KOPT-K1 (cell line): Measurements from ENCODE around the gene TLCD2.

Experiments used
- H3K27ac ChIP-seq: fragments of 200-600 bp; sonication (generic); 2 replicates; pipeline ENCODE4 v1.5.1; 2016; ENCODE audit warnings: antibody characterized with exemption, mild to moderate bottlenecking, low read depth, low read length; ENCODE audit not compliant: poor library complexity, severe bottlenecking
- H3K36me3 ChIP-seq: fragments of 200-600 bp; sonication (generic); 2 replicates; pipeline ENCODE4 v1.5.1; 2017; ENCODE audit warnings: antibody characterized with exemption, mild to moderate bottlenecking, low read length, moderate library complexity; ENCODE audit not compliant: insufficient read depth
- H3K9me3 ChIP-seq: fragments of 200-600 bp; sonication (generic); 2 replicates; pipeline ENCODE4 v1.5.1; 2017; ENCODE audit warnings: antibody characterized with exemption, low read length, mild to moderate bottlenecking; ENCODE audit not compliant: insufficient read depth, poor library complexity, severe bottlenecking

TLCD2 gene, protein sequence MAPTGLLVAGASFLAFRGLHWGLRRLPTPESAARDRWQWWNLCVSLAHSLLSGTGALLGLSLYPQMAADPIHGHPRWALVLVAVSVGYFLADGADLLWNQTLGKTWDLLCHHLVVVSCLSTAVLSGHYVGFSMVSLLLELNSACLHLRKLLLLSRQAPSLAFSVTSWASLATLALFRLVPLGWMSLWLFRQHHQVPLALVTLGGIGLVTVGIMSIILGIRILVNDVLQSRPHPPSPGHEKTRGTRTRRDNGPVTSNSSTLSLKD

DNA sequence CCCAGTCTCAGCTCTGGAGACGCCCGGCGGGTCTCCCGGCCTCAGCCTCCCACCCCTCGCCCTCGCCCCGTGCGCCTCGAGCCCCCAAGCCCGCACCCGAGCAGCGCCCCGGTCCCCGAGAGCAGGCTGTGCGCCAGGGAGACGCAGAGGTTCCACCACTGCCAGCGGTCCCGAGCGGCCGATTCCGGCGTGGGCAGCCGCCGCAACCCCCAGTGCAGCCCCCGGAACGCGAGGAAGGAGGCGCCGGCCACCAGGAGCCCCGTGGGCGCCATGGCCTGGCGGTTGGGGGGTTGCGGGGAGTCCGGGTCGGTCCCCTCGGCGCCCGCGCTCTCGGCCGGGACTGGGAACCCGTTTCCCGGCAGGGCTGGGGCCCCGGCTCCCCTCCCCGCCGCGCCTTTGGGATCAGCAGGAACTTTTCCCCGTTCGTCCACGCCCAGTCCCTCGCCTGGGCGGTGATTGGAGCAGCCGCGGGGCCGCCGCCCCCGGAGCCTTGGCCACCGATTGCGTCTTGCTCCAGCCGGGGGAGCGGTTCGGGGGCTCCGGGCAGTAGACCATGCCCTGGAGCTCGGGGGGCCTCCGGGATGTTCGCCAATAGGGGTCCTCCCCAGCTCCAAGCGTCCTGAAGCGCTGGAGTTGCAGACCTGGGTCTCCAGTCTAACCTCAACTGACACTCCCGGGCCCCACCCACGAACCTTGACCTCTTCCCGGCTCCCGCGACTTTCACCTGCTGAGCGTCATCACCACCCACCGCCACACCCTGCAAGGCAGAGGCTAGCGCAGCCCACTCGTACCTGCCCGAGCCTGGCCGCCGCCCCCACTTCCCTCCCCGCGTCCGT lies at the start of gene TLCD2:
Gene TLCD2 (minus strand): TSS at position 407 of the 836 bp plus-strand sequence. CDS start 135 bp downstream, at position 272.
- Histone ChIP-seq H3K36me3 (no peaks in the 10 kb centered on the region), H3K9me3 (no peaks in the 10 kb centered on the region), H3K27ac (no peak within 1 kb of the TSS)

DNA sequence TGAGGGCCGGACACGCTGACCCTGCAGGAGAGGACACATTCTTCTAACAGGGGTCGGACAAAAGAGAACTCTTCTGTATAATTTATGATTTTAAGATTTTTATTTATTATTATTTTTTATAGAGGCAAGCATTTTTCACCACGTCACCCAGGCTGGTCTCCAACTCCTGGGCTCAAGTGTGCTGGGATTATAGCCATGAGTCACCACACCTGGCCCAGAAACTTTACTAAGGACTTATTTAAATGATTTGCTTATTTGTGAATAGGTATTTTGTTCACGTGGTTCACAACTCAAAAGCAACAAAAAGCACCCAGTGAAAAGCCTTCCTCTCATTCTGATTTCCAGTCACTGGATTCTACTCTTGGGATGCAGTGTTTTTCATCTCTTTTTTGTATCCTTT lies 49.4 kb upstream of the TLCD2 start:
- H3K27ac ChIP-seq: no peak overlapping the region
- no peaks in the 10 kb centered on the region for H3K36me3 ChIP-seq
- H3K9me3 ChIP-seq: no peaks in the 10 kb centered on the region

DNA sequence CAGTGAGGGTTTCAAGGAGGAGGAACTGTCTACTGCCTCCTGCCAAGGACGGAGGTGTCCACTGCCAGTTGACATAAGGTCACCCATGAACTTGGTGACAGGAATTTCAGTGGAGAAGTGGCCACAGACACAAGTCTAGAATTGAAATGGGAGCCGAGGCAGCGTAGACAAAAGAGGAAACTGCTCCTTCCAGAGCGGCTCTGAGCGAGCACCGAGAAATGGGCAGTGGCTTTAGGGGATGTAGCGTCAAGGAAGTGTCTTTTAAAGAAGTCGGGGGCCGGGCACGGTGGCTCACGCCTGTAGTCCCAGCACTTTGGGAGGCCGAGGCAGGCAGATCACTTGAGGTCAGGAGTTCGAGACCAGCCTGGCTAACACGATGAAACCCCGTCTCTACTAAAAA lies 48.6 kb upstream of the TLCD2 start:
- H3K9me3 ChIP-seq: no peaks in the 10 kb centered on the region
- no peak overlapping the region for H3K27ac ChIP-seq
- H3K36me3 ChIP-seq: no peaks in the 10 kb centered on the region

DNA sequence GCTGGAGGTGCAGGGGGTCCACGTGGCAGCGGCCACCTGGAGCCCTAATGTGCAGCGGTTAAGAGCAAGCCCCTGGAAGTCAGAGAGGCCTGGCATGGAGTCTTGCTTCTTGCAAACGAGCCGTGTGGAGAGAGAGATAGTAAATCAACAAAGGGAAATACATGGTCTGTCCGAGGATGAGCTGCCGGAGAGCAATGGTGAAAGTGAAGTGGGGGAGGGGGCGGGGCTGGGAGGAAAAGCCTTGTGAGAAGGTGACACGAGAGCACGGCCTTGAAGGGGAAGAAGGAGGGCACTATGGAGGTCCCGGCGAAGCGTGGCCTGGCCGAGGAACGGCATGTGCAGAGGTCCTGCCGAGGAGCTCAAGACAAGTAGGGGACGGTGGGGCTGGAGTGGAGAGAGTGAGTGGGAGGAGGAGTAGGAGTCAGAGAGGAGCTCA lies 45.7 kb upstream of the TLCD2 start:
- Histone ChIP-seq H3K9me3 (no peaks in the 10 kb centered on the region), H3K27ac (no peak overlapping the region), H3K36me3 (no peaks in the 10 kb centered on the region)

DNA sequence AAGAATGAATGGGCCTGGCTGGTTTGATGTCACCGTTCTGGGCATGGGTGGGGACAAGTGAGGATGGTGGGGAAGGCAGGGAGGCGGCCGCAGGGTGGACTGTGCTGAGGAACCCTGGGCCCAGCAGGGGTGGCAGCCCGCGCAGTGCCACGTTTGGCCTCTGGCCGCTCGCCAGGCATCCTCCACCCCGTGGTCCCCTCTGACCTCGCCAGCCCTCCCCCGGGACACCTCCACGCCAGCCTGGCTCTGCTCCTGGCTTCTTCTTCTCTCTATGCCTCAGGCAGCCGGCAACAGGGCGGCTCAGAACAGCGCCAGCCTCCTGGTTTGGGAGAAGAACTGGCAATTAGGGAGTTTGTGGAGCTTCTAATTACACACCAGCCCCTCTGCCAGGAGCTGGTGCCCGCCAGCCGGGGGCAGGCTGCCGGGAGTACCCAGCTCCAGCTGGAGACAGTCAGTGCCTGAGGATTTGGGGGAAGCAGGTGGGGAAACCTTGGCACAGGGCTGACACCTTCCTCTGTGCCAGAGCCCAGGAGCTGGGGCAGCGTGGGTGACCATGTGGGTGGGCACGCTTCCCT lies 45.2 kb upstream of the TLCD2 start:
- Histone ChIP-seq H3K27ac (no peak overlapping the region), H3K36me3 (no peaks in the 10 kb centered on the region), H3K9me3 (no peaks in the 10 kb centered on the region)

DNA sequence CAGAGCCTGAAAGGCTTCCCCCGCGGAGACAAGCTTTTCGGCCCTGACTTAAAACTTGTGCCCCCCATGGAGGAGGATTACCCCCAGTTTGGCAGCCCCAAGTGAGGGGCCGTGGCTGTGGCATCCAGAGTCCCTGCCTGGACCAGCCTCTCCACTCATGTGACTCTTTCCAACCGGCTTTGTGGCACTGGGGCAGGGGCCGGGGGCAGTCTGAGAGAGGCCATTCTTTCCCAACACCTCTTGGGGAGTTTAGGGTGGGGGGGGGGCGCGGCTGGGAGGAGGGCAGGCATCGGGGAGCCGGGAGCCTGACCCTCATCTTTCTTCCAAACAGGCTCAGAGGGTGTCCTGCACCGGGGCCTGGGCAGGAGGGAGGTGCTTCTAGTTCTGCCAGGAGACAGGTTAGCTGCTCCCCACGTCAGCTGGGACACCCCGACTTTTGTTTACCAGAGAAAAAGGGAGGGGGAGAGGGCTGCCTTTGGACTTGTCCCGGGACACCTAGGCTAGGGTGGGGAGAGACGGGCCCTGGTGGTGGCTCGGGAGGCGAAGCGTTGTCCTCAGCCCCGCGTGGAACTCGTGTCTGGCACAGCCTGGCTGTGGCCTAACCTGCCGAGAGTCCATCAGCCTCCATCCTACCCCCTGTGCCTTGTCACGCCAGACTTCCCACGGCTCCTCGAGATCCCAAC lies 44.4 kb upstream of the TLCD2 start:
- no peak overlapping the region for H3K27ac ChIP-seq
- H3K36me3 ChIP-seq: no peaks in the 10 kb centered on the region
- H3K9me3 ChIP-seq: no peaks in the 10 kb centered on the region

DNA sequence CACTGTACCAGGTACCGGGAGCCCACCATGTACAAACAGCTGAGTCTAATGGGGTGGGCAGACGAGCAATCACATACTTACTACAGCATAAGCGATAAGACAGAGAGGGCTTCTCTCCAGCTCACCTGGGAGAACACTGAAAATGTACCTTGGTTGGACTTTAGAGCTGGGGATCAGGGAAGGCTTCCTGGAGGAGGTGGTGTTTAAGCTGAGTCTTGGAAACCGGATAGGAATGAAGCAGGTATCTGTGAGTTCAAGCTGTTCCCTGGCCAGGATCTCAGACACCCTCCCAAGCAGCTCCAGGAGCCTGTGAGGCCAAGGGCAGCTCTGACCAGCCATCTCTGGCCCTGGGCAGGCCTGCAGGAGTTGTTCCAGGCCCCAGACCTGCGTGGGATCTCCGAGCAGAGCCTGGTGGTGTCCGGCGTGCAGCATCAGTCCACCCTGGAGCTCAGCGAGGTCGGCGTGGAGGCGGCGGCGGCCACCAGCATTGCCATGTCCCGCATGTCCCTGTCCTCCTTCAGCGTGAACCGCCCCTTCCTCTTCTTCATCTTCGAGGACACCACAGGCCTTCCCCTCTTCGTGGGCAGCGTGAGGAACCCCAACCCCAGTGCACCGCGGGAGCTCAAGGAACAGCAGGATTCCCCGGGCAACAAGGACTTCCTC lies 43.7 kb upstream of the TLCD2 start:
- no peaks in the 10 kb centered on the region for H3K36me3 ChIP-seq

DNA sequence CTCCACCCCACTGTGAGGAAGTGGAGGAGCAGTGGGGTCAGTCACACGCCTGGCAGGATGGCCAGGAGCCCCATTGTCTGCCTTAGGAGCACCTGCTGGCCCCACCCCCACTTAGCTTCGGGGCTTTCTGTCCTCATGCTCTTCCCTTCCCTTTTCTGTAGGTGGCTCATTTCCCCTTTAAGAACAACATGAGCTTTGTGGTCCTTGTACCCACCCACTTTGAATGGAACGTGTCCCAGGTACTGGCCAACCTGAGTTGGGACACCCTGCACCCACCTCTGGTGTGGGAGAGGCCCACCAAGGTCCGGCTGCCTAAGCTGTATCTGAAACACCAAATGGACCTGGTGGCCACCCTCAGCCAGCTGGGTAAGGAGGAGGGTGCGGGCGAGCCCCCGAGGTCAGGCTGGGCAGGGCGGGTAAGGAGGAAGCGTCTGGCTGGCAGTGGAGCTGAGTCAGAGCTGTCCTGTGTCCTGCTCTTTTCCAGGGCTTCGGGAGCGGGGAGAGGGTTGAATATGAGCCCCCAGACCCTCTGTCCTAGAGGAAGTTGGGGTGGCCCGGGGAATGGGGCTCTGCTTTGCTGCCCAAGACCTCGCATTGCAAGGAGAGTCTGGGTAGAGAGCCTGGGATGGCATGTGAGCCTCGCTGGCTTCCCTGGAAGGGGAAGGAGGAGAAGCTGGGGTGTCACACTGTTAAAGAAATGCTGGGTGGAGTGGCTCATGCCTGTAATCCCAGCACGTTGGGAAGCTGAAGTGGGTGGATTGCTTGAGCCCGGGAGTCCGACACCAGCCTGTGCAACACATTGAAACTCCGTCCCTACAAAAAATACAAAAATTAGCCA lies 42.5 kb upstream of the TLCD2 start:
- no peak overlapping the region for H3K27ac ChIP-seq
- no peaks in the 10 kb centered on the region for H3K36me3 ChIP-seq
- no peaks in the 10 kb centered on the region for H3K9me3 ChIP-seq

More for the DNA sequence above, 43.7 kb upstream of the TLCD2 start:
- Histone ChIP-seq H3K9me3 (no peaks in the 10 kb centered on the region), H3K27ac (no peak overlapping the region)

DNA sequence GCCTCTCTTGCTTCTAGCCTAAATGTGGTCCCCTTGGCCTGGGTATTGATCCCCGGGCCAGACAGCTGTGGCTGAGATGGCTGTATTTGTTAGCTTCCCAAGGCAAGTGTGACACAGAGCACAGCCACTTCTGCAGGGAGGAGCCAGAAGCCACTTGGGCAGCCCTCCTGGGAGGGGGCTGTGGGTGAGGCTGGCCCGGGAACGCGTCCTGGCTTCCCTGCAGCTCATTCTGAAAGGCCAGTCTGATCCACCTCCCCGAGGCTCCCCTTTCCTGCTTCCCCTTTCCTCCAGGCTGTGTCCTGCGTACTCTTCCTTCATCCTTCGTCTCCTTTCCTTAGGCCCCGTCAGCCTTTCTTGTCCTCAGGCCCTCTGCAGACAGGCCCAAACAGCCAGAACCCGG lies 40.5 kb upstream of the TLCD2 start:
- H3K27ac ChIP-seq: no peak overlapping the region
- no peaks in the 10 kb centered on the region for H3K9me3 ChIP-seq

DNA sequence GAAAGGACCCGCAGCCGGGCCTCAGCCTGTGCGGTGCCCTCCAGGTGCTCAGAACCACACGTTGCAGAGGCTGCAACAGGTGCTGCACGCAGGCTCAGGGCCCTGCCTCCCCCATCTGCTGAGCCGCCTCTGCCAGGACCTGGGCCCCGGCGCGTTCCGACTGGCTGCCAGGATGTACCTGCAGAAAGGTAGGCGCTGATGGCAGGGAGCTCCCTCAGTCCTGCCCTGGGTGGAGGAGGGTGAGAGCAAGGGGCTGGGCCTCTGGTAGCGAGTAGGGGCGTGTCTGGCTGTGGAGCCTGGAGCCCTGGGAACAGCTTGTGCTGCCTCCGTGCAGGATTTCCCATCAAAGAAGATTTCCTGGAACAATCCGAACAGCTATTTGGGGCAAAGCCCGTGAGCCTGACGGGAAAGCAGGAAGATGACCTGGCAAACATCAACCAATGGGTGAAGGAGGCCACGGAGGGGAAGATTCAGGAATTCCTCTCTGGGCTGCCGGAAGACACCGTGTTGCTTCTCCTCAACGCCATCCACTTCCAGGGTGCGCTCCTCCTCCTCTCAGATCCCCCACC lies 36.9 kb upstream of the TLCD2 start:
- Histone ChIP-seq H3K36me3 (no peaks in the 10 kb centered on the region), H3K27ac (no peak overlapping the region), H3K9me3 (no peaks in the 10 kb centered on the region)

More for the DNA sequence above, 40.5 kb upstream of the TLCD2 start:
- H3K36me3 ChIP-seq: no peaks in the 10 kb centered on the region

DNA sequence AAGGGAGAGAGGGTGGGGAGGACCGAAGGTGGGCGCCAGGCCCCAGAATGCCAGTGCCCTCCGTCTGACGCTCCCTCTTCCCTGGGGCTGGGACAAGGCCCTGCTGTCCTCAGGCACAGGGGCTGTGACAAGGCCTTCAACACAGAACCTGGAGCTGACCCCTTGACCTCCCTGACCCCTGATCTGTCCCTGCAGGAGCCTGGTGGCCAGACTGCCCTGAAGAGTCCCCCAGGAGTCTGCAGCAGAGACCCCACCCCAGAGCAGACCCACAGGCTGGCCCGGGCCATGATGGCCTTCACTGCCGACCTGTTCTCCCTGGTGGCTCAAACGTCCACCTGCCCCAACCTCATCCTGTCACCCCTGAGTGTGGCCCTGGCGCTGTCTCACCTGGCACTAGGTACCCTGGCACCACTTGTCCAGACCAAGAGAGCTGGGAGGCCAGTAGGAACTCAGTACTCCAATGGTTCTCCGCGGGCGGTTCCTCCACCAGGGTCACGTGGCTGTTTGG lies 35.4 kb upstream of the TLCD2 start:
- H3K36me3 ChIP-seq: no peaks in the 10 kb centered on the region
- H3K9me3 ChIP-seq: no peaks in the 10 kb centered on the region
- no peak overlapping the region for H3K27ac ChIP-seq

DNA sequence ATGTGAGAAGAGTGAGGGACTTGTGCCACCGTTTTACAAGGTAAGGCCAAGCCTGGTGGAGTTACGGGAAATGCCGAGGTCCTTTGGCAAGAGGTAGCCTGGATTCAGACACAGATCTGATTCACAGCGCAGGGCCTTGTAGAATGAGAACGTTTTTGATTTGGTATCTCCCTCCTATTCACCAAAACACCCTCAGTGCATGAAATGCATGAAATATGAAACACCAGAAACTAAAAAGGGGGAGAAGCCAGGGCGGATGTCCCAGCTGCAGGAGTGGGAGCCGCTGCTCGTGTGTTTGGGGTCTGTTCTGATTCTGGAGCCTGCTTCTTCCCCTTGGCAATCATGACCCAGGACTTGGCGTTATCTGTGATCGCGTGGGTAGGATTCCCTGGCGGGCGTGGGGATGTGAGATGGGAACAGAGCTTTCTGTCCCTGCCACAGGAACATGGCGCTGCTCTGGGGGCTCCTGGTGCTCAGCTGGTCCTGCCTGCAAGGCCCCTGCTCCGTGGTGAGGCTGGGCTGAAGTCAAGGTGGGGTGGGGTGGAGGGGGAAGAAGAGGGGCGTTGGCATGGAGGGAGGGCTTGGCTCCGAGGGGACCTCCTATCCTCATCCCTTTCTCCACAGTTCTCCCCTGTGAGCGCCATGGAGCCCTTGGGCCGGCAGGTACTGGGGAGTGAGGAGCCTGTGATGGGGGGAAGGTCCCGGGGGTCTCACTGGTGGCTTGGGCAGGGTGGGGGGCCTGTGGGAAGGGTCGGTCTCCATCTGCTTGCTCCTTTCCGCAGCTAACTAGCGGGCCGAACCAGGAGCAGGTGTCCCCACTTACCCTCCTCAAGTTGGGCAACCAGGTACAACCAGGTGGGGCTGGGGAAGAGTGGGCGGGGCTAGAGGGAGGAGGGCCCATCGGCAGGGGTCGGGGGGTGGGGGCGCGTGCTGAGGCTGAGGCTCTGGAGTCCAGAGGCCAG lies 34.7 kb upstream of the TLCD2 start:
- H3K27ac ChIP-seq: no peak overlapping the region
- no peaks in the 10 kb centered on the region for H3K9me3 ChIP-seq
- no peaks in the 10 kb centered on the region for H3K36me3 ChIP-seq

DNA sequence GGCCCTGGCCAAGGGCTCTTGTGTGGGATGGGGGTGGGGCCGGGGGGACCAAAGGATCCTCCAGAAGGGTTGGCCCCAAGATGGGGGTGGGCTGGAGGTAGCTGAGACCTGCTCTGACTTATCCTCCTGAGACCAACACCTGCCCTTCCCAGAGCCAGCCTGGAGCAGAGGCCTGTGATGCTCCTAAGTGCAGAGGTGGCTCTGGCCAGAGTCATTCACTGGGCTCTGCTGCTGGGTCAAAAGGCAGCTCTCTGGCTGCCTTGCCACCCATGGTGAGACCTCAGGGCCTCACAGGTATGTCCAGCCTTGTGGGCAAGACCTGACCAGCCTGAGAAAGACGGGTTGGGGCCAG lies 32.9 kb upstream of the TLCD2 start:
- no peaks in the 10 kb centered on the region for H3K36me3 ChIP-seq
- no peak overlapping the region for H3K27ac ChIP-seq
- H3K9me3 ChIP-seq: no peaks in the 10 kb centered on the region
